Muscle of leg (tissue), 11 donors: Measurements from ENCODE around the gene CLSTN2. TPM values are rescaled to one million over a fixed set of nuclear protein-coding genes. Genes with fewer than 3 reads are reported as not detected.

Experiments
- DNase-seq: peaks from one replicate; pipeline ENCODE4 v3.0.0; 2013
- H3K27ac ChIP-seq: one replicate; pipeline ENCODE4 v1.5.1; 2013; ENCODE audit warnings: mild to moderate bottlenecking, low read length, control low read depth
- H3K27me3 ChIP-seq: one replicate; pipeline ENCODE4 v1.6.1; 2013; ENCODE audit warnings: low read length; ENCODE audit not compliant: control insufficient read depth, insufficient read depth
- H3K36me3 ChIP-seq: one replicate; pipeline ENCODE4 v1.6.1; 2013; ENCODE audit warnings: low read length; ENCODE audit not compliant: control insufficient read depth, insufficient read depth
- H3K4me1 ChIP-seq: one replicate; pipeline ENCODE4 v1.6.1; 2013; ENCODE audit warnings: low read length; ENCODE audit not compliant: control insufficient read depth, insufficient read depth
- H3K4me3 ChIP-seq: one replicate; pipeline ENCODE4 v1.5.1; 2013; ENCODE audit warnings: low read length, control low read depth
- H3K9me3 ChIP-seq: replicated peaks from 2 replicates; pipeline ENCODE4 v1.6.1; 2013; ENCODE audit warnings: low read depth, low read length; ENCODE audit not compliant: control insufficient read depth
- whole genome bisulfite sequencing: methylation state at CpG from one replicate; pipeline ENCODE4 v1.1.5; 2013; ENCODE audit warnings: missing lambda C conversion rate; ENCODE audit not compliant: insufficient coverage; 5-methylcytosine and 5-hydroxymethylcytosine counted together
- polyA plus RNA-seq, 8 donors: library from polyadenylated mRNA; unstranded; fragments of 120-200 nt; gene quantifications; one replicate each; pipeline versions ENCODE4 v1.2.1 to v1.2.3, GENCODE V29; 2013; ENCODE audit warnings: inconsistent platforms in 1 of 8, low replicate concordance in 1 of 8; ENCODE audit not compliant: insufficient read length in 8 of 8, insufficient read depth in 1 of 8
- total RNA-seq: library from RNA; stranded (reverse); fragments of 120-200 nt; gene quantifications from one replicate; pipeline ENCODE4 v1.2.4, GENCODE V29; 2013

The CLSTN2 gene
- total and polyA plus RNA-seq, 9 donors: 1.9 to 5.2 (median 3.1) TPM

- 67% methylated on average over 1 of the region's 3 CpGs for WGBS
- Histone ChIP-seq H3K9me3 (no peaks in the 10 kb centered on the region), H3K4me1 (no peaks in the 10 kb centered on the region), H3K36me3 (no peaks in the 10 kb centered on the region), H3K27ac (no peak overlapping the region), H3K27me3 (no peaks in the 10 kb centered on the region), H3K4me3 (no peak overlapping the region)
- no peak for DNase-seq
Observed at GRCh38 chr3:140573011-140573410, 638.0 kb downstream of the CLSTN2 start.

GRCh38 chr3:140574375-140574774 is 639.4 kb downstream of the CLSTN2 start:
- Histone ChIP-seq H3K4me1 (no peaks in the 10 kb centered on the region), H3K27ac (no peak overlapping the region), H3K4me3 (no peak overlapping the region), H3K9me3 (no peaks in the 10 kb centered on the region), H3K36me3 (no peaks in the 10 kb centered on the region), H3K27me3 (no peaks in the 10 kb centered on the region)
- 49% methylated on average over 4 of the region's 5 CpGs for WGBS
- no peak for DNase-seq

DNA sequence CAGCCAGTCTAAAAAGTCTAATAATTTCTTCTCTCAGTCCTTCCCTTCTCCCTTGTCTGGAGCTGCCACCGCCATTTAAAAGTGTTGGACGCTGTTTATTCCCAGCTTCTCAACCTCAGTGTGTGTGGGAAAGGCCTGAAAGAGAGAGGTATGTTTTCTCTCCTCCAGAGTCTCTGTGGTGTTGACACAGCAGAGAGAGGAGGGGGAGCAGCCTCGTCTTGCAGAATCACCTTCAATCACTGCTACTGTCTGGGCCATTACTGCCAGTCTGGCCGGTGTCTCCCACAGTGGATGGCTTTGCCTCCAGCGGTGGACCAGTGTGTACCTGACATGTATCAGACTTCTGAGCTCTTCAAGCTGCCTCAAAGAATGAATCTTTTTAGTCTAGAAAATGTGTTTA is 641.5 kb downstream of the CLSTN2 start:
- WGBS: 70% methylated on average over 3 of the region's 5 CpGs
- no peak overlapping the region for H3K27ac ChIP-seq
- H3K4me3 ChIP-seq: no peak overlapping the region
- H3K27me3 ChIP-seq: no peaks in the 10 kb centered on the region
- DNase-seq: no peak
- H3K36me3 ChIP-seq: no peaks in the 10 kb centered on the region
- no peaks in the 10 kb centered on the region for H3K4me1 ChIP-seq
- H3K9me3 ChIP-seq: no peaks in the 10 kb centered on the region

DNA sequence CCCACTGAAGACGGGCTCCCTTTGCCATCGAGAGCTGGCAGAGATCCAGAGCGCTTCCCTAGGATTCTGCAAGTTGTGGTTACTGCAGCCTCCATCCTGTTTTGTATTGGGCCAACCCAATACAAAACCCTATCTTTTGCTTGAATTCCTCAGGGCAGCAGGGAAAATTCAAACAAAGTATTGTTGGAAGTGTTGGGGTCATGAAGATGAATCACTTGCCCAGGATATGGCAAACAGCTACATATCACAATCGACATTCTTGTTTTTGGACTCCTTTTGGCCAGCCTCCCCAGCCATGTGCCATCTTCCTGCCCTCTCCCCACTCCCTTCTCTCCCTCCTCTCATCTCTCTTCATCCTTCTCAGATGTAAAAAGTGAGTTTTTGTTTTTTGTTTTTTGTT is 642.9 kb downstream of the CLSTN2 start:
- 62% methylated on average over 3 of the region's 4 CpGs for WGBS
- Histone ChIP-seq H3K9me3 (no peaks in the 10 kb centered on the region), H3K27ac (no peak overlapping the region), H3K27me3 (no peaks in the 10 kb centered on the region), H3K4me3 (no peak overlapping the region), H3K36me3 (no peaks in the 10 kb centered on the region), H3K4me1 (no peaks in the 10 kb centered on the region)
- DNase-seq: no peak

DNA sequence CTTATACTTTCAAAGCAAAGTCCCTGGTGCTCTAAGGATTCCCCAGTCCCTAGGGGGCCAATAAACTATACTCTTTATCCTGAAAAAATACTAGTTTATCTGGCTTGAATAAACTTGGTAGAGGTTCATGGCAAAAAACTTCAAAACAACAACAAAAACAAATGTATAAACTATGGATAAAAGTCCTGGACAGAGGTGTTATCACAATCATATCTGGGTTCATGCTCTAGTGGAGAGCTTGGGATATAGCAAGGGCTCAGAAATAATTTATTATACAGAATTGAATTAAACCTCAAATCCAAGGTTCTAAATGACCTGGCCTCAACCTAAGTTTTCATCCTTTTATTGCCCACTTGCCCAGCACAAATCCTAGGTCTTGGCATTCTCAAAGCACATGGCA is 644.3 kb downstream of the CLSTN2 start:
- no peak for DNase-seq
- Histone ChIP-seq H3K4me3 (no peak overlapping the region), H3K27ac (no peak overlapping the region), H3K9me3 (no peaks in the 10 kb centered on the region), H3K4me1 (no peaks in the 10 kb centered on the region), H3K36me3 (no peaks in the 10 kb centered on the region), H3K27me3 (no peaks in the 10 kb centered on the region)

GRCh38 chr3:140580746-140581145 is 645.8 kb downstream of the CLSTN2 start:
- Histone ChIP-seq H3K27ac (no peak overlapping the region), H3K36me3 (no peaks in the 10 kb centered on the region), H3K9me3 (no peaks in the 10 kb centered on the region), H3K27me3 (no peaks in the 10 kb centered on the region), H3K4me3 (no peak overlapping the region), H3K4me1 (no peaks in the 10 kb centered on the region)
- DNase-seq: no peak
- no CpG with 5 or more reads among the region's 1 CpG for WGBS

DNA sequence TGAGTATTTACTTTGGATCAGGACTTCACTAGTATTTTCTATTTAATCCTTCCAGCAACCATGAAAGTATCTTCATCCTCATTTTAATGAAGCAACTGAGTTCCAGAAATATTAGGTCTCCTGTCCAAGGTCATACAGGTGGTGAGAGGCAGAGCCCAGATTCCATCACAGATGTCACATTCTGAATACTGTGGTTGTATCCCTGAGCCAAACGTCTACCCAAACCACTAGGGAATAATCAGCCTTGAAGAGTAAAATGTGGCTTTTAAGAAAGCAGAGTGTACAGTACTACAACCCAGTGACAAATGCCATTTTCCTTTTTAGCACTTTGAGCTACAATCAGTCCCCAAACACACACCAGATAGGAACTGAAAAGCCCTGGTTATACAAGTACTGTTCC is 649.6 kb downstream of the CLSTN2 start:
- no peaks in the 10 kb centered on the region for H3K4me1 ChIP-seq
- H3K27ac ChIP-seq: no peak overlapping the region
- DNase-seq: no peak
- no peaks in the 10 kb centered on the region for H3K36me3 ChIP-seq
- peaks cover 2% of the 10 kb centered on the region for H3K27me3 ChIP-seq
- WGBS: no CpG with 5 or more reads among the region's 1 CpG
- no peaks in the 10 kb centered on the region for H3K9me3 ChIP-seq
- no peak overlapping the region for H3K4me3 ChIP-seq

DNA sequence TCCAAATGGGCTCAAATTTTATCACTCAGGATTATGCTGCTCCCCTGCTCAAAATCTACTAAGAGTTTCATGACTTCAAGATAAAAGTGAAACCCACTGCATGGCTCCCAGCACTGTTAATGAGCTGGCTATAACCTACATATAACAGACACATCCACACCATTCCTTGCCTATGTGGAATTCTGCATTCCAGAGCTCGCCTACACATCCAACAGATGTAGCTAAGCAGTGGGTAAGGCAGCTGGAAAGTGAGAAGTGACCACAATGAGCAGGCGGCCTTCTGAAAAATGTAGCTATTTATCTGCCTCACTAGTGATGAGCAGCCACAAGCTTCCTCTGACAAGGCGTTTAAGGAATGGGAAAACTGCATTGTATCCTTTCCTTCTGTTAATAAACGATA is 650.8 kb downstream of the CLSTN2 start:
- WGBS: no CpG with 5 or more reads among the region's 4 CpGs
- DNase-seq: no peak
- no peaks in the 10 kb centered on the region for H3K9me3 ChIP-seq
- no peaks in the 10 kb centered on the region for H3K36me3 ChIP-seq
- H3K4me3 ChIP-seq: no peak overlapping the region
- no peaks in the 10 kb centered on the region for H3K4me1 ChIP-seq
- H3K27ac ChIP-seq: no peak overlapping the region
- H3K27me3 ChIP-seq: peaks cover 2% of the 10 kb centered on the region

DNA sequence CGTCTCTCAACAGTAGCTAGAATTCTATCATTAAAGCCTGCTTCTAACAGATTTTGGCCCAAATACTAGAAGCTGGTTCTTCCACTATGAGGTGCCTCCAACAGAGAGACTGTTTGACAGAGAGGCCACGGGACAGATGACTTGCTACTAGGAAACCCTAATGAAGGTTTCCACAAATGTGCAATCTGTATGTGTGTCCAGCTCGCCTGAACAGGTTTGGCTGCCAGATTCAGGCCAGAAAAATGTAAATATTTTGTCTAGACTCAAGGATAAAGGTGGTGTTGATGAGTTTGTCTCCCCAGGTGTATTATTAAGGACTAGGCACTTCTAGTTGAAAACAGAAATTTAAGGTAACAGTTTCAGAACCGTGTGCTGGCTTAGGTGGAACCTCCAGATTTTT is 651.3 kb downstream of the CLSTN2 start:
- Histone ChIP-seq H3K4me3 (no peak overlapping the region), H3K4me1 (no peaks in the 10 kb centered on the region), H3K9me3 (no peaks in the 10 kb centered on the region), H3K27ac (no peak overlapping the region), H3K27me3 (peaks cover 2% of the 10 kb centered on the region), H3K36me3 (no peaks in the 10 kb centered on the region)
- 80% methylated on average over 4 of the region's 4 CpGs for WGBS
- DNase-seq: no peak

DNA sequence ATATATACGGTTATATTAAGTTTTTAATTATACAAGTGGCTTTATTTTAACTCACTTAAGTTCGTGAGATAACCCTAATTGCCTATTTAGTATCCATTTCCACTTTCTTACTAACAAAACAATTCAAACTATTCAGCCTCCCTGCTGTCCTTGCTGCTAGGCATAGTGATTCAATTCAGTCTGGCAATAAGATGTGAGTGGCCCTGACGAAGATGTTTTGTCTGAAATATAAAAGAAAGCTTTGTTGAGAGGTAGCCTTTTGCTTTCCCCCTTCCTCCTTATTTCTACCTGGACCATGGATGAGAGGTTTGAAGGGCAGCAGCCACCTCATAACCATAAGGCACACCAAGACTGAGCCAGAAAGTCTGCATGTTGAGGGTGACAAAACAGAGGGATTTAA is 653.6 kb downstream of the CLSTN2 start:
- Histone ChIP-seq H3K27ac (no peak overlapping the region), H3K4me1 (no peaks in the 10 kb centered on the region), H3K27me3 (peaks cover 7% of the 10 kb centered on the region), H3K9me3 (no peaks in the 10 kb centered on the region), H3K4me3 (no peak overlapping the region), H3K36me3 (no peaks in the 10 kb centered on the region)
- WGBS: no CpG with 5 or more reads among the region's 3 CpGs
- no peak for DNase-seq

- Histone ChIP-seq H3K9me3 (no peaks in the 10 kb centered on the region), H3K4me3 (no peak overlapping the region), H3K4me1 (no peaks in the 10 kb centered on the region), H3K27ac (no peak overlapping the region), H3K27me3 (peaks cover 5% of the 10 kb centered on the region), H3K36me3 (no peaks in the 10 kb centered on the region)
- WGBS: no CpG with 5 or more reads among the region's 3 CpGs
- no peak for DNase-seq
Observed at GRCh38 chr3:140593766-140594165, 658.8 kb downstream of the CLSTN2 start.
